ENCODE measurements around the gene ANGPTL5.

DNA sequence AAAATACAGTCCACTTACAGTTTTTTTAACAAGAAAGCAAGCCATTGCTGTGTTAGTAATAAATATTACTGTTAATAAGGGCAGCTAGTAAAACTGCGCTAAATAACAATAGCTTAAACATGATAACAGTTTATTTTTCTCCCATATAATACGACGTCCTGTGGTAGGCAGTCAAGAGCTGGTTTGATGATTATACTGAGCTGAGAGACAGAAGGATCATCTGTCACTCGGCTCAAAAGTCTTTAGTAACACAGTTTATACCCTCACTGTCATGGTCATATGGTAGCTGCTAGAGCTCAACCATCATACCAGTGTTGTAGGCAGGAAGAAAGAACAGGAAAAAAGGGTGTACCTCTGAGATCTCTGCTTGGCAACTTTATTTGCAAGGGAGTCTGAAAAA lies 29.1 kb upstream of the ANGPTL5 start:
- no peak for TF ChIP-seq CTCF (IDR thresholded peaks at IDR 0.05)
- TF ChIP-seq POLR2A (IDR thresholded peaks at IDR 0.05), result no peak

Data from testis (tissue), 2 donors.